Stimulated activated CD8-positive, alpha-beta memory T cell treated with anti-CD3 and anti-CD28 coated beads, Interleukin-4, amount 100 ng/mL, for 24 hours (primary cell): ENCODE measurements around the gene DPF3.

Source experiments
- DNase-seq: peaks from one replicate; pipeline ENCODE4 v3.0.0-alpha.2; 2020; ENCODE audit warnings: low read depth

Gene DPF3

DNA sequence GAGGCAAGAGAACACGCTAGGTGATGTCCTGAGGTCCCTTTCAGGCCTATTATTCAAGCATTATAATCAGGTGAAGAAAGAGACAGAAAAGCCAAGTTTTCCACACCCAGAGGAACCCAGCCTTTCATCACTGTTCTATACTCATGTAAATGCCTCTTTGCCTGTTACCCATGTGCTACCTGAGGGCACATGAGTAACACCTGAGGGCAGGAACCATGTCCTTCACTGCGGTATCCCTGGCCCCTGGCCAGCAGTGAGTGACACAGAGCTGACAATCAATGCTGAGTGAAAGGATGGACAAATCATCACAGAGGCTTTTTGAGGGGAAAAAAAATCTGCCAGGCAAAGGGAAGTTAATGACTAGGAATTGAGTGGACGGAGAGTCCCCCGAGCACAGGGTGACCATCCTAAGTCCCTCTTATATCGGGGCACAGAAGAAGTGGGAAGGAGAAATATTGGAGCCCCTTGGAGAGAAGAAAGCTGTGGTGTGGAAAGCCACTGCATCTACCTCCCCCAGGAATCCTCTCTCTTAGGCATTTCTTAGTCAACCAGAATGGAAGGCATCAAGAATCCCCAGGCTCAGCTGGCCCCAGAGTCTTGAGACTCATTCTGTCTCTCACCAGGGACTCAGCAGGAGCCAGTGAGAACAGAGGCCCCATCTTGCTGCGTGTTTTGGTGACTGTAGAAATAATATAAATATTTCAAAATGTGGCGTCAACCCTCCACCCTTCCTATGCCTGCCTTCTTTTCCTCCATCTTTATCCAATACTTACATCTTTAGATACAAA is 212.9 kb downstream of the DPF3 start:
- no peak for DNase-seq

DNA sequence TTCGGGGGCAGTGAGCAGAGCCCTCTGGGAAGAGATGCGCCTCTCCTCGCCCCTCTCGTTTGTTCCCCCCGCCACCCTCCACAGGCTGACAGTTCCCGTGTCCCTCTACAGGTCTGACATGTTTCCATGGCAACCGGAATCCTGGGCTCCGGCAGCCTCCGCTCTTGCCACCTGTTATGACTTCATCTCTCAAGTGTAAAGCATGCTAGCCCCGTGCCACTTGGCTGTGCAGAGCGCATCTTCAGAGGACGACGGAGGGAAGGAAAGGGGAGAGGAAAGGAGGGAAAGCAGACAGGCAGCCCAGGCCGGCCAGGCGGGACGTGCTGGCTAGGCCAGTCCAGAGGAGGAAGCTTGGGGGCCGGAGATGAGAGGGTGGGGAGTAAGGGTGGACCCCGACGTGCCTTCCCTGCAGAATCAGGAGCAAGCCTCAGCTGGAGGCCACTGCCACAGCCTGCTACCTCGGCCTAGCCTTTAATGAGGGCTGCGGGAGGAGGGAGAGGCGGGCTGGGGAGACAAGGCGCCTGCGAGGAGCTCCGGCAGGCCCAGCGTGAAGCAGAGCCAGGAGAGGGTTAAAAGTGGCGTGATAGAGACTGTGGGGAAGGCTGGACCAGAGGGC is 214.3 kb downstream of the DPF3 start:
- DNase-seq: no peak

DNA sequence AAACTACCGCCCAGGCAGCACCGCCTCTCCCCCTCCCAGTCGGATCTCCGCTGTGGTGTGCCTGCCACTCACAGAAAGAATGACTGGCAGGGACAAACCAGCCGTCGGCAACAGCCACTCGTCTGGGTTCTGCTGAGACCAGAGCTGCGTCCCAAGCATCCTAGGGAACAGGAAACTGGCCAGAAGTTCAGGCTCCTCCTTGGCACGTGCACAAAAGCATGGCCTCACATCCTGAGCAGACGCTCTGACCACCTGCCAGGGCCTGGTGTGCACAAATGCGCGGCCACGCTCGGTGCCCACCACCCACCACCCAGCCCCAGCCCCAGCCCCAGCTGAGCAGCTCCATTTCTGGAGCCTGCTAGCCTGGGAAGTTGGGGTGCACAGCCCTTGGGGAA is 214.8 kb downstream of the DPF3 start:
- no peak for DNase-seq

DNA sequence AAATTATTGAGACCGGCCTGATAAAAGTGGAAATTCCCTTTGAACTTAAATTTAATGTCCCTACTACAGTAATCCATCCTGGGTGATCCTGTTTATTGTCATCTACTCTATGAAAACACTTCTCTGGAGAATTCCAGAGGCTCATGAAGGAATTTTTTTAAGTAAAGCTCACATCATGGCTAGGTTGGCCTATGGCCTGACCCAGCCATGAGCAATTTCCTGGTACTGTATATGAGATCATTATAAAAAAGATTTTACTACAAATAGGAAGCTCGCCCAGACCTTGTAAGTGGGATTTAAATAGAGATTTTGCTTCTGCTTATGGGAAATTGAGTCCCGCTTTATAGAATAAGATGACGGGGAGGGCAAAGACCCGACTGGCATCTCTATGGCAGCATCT is 215.5 kb downstream of the DPF3 start:
- DNase-seq: no peak

DNA sequence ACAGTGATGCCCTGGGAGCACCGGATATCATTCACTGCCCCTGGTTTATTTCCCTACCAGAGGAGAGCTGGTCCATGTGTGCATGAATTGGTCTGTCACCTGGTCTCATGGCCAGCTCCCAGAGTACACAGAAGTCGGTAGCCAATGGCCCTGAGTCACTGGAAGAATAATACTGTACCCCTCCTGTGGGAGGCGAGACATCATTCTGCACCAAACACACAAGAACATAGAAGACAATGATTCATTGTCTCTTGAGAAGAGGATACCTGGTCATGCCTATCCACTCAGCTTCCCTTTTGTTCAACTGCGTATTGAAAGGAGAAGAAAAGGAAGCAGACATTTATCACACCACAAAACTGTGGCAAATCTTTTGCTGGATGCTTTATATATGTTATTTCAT is 216.2 kb downstream of the DPF3 start:
- DNase-seq: no peak

DNA sequence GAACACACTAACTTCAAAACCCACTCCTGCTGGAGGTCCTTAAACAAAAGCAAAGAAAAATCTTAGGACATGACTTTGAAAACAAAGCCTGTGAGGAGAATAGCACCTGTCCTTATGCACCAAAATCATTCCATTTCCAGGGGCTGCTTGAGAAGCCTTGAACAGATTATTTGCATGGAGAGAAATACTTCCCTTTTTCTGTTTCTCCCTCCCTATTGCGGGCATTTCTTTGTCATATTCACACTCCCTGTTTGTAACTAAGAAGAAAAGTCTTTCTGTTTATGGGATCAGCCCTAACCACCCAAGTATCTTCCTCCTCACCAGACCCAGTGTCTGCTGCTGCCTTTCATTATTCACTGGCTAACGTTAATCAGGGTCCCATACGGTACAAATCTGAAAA is 218.8 kb downstream of the DPF3 start:
- no peak for DNase-seq

DNA sequence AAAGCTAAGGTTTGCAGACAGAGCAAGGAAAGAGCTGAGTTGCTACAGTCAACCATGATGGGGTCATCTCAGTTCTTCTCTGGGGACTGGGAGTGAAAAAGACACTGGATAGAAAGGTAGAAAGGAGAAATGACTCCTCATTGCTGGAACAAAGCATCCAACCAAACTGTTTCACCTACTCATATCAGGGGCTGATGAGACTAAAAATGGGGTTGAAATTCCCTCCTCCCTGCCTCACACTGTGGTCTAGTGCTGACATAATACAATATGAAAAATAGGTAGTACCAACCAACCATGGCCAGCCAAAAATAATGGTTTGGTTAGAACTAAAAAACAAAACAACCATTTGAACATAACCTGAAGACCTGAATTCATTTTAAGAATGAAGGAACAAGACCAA is 220.7 kb downstream of the DPF3 start:
- no peak for DNase-seq

DNA sequence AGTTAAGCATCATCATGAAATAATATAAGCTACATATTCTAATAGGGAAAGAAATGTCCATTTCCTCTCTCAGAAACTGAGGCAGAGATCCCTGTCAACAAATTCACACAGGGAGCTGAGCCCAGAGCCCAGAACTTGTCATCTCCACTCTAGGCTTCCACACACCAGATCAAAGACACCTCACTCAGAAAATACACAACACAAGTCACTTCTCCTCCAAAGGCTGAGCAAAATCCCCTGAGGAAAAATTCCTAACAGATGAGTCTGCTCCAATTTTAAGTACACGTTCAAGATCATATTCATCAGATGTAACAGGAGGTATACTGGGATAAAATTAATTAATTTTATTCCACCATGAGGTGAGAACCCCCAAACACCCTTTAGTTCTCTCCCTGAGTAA is 227.3 kb downstream of the DPF3 start:
- DNase-seq: no peak

DNA sequence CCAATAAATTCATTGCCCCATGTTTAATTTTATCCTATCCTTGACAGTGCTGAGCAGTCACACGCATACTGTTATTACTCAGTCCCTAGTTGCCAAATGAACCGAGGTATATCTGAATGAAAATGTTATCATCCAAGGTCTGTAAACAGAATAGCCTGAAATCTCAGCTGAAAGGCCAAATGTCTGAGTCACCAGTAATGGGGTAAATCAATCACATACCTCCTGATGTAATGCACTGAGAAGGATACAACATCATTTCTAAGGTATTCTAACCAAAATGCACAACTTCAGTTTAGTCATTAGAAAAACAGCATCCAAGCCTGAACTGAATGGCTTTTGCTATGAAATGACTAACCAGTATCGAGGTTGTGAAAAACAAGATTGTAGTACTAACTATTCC is 228.6 kb downstream of the DPF3 start:
- no peak for DNase-seq

DNA sequence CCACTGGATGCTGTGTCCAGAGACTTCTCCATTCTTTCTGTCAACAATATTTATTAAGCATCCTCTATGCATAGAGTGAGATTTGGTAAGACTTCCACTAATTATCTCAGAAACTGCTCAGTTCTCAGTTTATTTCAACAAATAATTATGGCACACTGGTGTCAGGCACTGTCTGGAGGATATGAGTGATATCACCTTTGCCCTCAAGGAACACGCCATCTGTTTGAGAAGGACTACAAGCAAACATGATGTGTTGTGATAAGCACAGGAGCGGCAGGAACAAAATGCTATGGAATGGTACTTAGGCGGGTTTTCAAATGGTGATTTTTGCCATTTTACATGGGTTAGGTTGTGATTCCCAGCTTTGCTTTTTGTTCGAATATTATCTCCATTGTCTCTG is 229.2 kb downstream of the DPF3 start:
- no peak for DNase-seq

DNA sequence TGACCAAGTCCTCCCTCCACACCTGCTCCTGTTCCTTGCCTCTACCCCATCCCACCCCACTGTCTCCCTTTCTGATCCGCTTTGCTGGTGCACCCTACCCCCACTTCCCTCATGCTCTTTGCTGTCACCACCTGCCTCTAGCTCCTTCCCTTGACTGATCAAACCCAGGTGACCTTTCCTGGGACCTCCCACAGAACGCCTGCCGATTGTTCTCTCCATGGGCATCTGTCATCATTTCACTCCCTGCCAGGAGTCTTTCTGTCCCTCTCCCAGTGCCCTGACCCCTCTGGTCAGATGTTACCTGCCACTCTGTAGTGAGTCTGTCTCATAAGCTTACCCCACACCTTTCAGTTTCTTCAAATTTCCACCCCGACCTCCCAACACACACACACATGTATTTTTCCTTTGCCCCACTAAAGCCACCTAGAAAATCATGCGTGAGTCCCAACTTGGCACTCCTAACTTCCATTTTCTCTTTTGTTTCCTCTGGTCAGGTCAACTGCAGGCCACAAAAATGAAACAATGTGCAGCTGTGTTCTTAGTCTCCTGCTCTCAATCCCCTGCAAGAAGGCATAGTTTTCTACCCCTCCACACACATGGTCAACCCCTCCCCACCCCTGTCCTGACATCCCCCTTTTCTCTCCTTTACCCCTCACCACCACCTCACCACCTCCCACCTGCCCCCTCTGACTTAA is 229.8 kb downstream of the DPF3 start:
- no peak for DNase-seq

DNA sequence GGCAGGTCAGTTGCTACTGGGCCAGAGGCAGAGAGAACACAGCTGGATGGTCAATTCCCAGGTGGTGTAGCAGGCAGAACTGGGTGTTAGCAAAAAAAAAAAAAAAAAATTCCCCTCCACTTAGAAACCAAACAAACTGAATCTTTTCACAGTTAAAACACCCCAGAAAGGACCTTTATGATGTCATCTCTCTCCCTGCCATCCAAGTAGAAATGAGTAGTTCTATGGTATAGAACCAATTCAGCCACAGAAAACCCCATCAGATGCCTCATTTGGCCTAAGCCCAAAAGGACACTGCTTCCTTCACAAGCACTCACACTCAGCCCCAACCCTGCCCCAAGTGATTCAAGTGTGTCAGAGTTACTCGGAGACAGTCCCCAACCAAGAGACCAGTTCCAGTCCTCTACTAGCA is 230.8 kb downstream of the DPF3 start:
- no peak for DNase-seq

DNA sequence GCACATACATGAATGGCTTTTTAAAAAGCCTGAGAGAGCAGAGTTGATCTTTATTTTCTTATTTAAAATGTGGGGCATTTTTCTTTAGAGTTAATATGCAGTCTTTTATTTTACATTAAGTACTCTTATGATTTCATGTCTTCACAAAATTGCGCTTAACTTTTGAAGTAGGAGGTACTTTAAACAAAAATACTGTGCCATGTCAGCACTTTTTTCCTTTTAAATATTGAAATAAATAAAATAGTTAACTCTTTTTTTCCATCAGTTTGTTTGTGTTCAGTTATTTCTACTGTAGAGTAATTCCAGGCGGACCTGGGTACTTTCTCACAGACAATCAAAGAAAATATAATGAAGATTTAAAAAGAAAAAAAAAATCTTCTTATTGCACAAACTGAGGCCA is 231.7 kb downstream of the DPF3 start:
- DNase-seq: no peak

DNA sequence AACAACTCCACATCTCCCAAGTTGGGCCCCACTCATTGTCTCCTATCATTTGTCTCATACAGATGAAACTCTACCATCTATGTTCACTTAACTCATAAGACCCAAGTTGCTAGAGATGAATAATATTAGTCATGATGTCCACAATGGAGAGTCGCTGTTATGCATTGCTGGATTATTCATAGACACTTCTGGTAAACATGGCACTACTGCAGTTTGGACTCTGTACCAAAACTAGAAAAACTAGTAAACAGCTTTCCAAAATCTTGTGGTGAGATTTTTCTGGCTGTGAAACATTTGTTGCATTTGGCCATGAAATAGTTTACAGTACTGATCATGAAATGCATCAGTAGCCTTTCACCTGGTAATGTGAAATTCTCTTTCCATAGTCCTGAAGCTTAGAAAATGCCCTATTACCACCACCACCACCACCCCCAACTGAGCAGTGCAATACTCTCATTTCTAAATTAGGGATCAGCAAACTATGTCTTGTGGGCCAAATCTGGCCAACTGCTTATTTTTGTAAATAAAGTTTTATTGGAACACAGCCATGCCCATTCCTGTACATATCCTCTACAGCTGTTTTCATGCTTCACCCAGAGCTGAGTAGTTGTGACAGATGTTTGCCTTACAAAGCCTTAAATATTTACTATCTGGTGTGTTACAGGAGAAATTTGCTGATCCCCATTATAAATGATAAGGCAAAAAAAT is 236.5 kb downstream of the DPF3 start:
- DNase-seq: no peak

DNA sequence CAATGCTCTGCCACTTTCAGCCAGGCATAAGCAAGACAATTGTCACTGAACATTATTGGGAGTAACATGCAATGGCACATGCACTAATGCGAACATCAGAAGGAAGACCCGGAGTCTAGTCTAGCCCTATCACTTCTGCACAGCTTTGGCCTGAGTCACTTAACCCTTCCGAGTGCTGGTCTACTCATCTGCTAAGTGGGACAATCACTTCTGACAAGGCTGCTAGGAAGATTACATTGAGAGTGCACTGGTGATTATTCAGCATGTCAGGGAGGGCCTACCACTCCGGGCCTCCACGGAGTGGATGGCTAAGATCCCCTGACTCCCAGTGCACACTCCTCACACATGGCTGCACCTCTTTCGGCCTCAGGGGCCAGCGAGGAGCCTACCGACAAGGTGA is 240.9 kb downstream of the DPF3 start:
- no peak for DNase-seq

DNA sequence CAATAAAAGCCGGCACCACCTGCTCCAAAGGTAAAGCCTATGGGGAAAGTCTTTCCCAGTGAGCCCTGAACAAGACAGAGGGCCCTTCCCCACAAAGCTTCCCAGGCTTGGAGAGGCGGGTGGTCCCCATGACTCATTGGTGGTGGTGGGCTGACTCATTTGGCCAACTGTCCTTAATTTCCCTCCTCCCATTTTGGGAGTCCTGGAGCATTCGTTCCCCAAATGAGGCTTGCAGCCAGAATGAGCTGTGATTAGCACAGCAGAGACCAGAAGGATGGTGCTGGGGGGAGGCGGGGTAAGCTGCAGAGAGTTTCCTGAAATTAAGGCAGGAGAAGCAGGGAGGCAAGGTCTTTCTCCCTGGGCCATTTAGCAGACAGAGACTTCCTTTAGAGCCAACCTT is 241.7 kb downstream of the DPF3 start:
- no peak for DNase-seq

DNA sequence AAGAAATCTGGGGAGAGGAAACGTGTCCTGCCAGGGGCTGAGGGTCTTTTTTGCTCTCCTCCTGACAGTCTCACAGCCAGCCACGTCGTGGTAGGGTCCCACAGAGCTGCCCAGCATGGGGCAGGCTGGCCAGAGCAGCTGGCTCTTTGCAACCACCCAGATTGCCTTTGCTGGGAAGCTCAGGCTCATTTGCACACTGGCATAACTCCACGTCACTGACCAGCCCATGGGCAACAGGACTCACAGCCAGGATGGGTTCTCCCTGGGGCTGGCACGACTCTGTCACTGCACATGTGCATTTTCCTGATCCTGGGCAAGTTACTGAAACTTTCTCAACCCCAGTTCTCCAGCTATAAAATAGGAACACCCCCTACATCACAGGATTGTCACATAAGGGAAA is 242.2 kb downstream of the DPF3 start:
- DNase-seq: no peak

DNA sequence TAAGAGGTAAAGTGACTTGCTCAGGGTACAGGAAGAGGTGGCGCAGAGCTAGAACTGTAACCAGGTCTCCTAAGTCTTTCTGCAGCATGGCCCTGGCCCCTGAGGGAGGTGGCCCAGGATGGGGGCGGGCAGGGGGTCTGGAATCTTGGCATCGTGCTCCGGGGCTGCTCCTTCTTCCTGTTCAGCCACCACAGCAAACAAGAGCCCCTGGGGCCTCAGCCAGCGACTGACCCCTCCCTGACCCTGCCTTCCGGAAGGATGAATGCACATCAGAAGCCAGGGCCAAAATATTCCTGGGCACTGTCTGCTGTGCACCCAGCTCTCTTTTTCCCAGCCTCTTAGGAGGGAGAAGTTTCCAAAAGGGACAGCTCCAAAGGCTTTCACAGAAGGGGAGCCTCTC is 242.8 kb downstream of the DPF3 start:
- DNase-seq: no peak

DNA sequence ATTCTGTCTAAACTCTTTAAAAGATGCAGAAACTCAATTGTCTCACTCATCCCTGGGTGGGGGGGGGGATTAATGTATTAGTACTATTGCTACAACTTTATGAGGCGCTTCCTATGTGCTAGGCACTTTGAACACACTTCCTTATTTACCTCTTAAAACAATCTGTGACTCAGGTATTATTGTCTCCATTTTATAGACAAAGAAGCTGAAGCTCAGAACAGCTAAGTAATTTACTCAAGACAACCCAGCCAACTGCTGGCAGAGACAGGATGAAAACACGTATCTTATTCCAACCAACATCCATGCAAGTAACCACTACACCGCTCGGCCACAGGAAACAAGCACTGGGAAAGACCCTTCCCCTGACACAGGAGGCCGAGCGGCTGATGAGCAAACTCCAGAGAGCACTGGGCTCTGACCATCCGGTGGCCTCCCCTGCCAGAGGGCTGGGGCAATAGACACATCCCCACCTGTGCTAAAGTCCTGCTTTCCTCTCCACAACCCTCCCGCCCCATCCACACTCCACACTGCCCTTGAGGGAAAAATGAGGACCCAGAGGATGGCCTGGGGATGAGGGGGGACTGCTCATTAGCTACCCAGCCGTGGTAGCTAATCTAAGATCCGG is 244.2 kb downstream of the DPF3 start:
- no peak for DNase-seq

DNA sequence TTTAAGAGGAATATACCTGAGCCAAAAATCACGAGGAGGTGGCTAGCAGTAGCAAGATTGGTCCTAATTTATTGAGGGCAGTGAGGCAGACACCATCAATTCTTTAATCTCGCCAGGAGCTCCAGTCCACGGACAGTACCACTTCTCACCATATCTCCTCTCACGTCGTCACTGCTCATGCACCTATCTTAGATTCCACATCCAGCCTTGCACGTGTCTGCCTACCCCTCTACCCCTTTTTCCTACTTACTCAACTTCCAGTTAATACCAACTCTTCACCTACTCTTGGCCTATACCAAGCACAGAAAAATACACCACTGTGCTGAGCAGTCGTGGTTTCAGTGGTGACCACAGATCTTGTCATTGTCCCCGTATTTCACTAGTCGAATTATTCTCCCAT is 246.1 kb downstream of the DPF3 start:
- DNase-seq: no peak

DNA sequence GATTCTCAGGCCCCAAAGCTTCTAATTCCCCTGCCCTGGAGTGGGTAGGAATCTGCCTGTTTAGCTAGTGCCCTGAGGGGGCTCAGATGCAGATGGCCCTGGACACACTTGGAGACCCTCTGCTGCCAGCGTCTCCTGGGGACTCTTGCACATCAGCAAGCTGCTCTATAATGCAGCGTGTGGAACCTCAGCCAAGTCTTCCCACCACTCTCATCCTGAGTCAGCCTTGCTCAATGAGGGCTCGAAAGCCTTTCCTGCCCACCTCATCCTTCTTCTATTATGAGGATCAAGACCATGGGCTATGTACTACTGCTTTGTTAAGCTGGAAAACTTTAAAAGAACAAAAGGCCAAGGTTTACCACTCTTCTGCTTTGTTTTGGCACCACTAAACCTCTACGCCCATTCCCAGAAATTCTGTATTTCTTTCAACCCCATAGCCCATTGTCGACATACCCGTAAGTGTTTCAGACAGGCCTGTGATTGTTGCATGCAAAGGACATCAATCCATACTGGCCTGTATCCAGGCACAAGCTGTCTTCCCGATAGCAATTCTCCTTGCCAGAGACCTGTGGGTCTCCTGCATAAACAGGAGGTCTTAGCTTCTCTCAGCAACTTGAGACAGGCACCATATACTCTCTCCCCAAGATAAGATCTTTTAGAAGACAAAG is 246.9 kb downstream of the DPF3 start:
- DNase-seq: no peak

DNA sequence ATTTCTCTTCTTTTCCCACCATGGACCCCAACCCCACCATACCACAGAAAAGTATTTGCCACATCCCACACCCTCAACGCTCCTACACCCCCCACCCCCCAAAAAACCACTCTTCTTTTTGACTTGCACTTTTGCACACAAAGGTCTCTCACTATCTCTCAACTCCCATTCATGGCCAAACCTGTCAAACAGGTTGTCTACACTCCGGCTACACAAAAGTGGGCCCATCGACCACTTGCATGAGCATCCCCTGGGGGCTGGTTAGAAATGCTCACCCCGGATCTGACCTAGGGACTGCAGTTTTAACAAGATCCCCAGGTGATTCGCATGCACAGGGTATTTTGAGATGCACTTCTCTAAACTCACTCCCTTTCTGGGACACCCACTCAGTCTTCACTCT is 248.2 kb downstream of the DPF3 start:
- DNase-seq: no peak
